ENCODE measurements around the gene EVI5L. TPM values are rescaled to one million over a fixed set of nuclear protein-coding genes. Genes with fewer than 3 reads are reported as not detected.
A peak's percentile ranks its signal among the peaks of the same experiment; 100 is the strongest.

The EVI5L gene
- total and polyA plus RNA-seq, 2 of the 8 experiments (the other 6 are each of a cell fraction or from before 2014, with no cell fraction given) = 7.2 to 11.0 TPM

- Histone ChIP-seq H3K14ac (ENCODE audit: insufficient read length) (no peak overlapping the region), H4K91ac (replicated peaks; ENCODE audit: insufficient read length, low read length) (no peak overlapping the region), H3K4me3 (ENCODE audit: extremely low read depth in 1 of 4, insufficient read depth in 2 of 4, low read depth in 3 of 4, low read length in 4 of 4) (no peak overlapping the region), H3K23me2 (ENCODE audit: low read depth, low read length) (peaks cover 15% of the 10 kb centered on the region; the same call in 1 of the 2 replicates), H4K8ac (ENCODE audit: extremely low read depth, insufficient read depth, low read length) (no peak overlapping the region; the same call in 1 of the 2 replicates), H3K4me2 (ENCODE audit: insufficient read depth in 1 of 2, low read depth in 2 of 2, low read length in 2 of 2) (no peak overlapping the region), H3K27me3 (replicated peaks in 1 of 4; ENCODE audit: control insufficient read depth in 3 of 4, extremely low read depth in 1 of 4, insufficient read depth in 3 of 4, low read length in 3 of 4) (peaks cover 8 to 33% (median 25%) of the 10 kb centered on the region in 4 experiments), H3K4me1 (replicated peaks in 1 of 4; ENCODE audit: control insufficient read depth in 3 of 4, insufficient read depth in 4 of 4, low read length in 3 of 4) (peaks cover 4 to 32% (median 20%) of the 10 kb centered on the region in 4 experiments; a peak in 6 of 7 replicates), H3K9ac (replicated peaks in 1 of 4; ENCODE audit: extremely low read depth in 1 of 4, low read depth in 3 of 4, low read length in 3 of 4) (no peak overlapping the region), H2AK5ac (ENCODE audit: low read depth, low read length) (0 out of 2 replicates have a peak overlapping the region, but pooled peaks have one; percentile 13), H3K79me1 (ENCODE audit: low read depth, low read length) (no peaks in the 10 kb centered on the region), H2BK20ac (ENCODE audit: low read length) (0 out of 2 replicates have a peak overlapping the region, but pooled peaks have one; percentile 18), H3K56ac (replicated peaks; ENCODE audit: insufficient read length, low read depth, low read length) (no peak overlapping the region), H3K27ac (ENCODE audit: low read depth, low read length) (no peak overlapping the region), H2BK120ac (replicated peaks; ENCODE audit: low read depth, low read length) (no peak overlapping the region), H3K4ac (replicated peaks; ENCODE audit: insufficient read length, low read depth, low read length) (no peak overlapping the region), H3K23ac (ENCODE audit: insufficient read length) (no peak overlapping the region), H2BK15ac (ENCODE audit: low read length) (no peak overlapping the region; the same call in 1 of the 2 replicates), H2BK12ac (ENCODE audit: low read depth, low read length) (0 out of 2 replicates have a peak overlapping the region, but pooled peaks have one; percentile 63), H2BK5ac (ENCODE audit: low read depth, low read length) (no peak overlapping the region), H3K79me2 (ENCODE audit: control insufficient read depth in 1 of 2, insufficient read depth in 2 of 2, low read length in 2 of 2) (no peaks in the 10 kb centered on the region), H2AFZ (ENCODE audit: low read length) (no peak overlapping the region), H3K9me3 (ENCODE audit: insufficient read depth in 2 of 2, low read depth in 1 of 2, low read length in 1 of 2) (no peaks in the 10 kb centered on the region), H4K20me1 (replicated peaks in 1 of 2; ENCODE audit: control insufficient read depth in 1 of 2, insufficient read depth in 2 of 2, low read length in 2 of 2) (peaks cover 0 to 10% of the 10 kb centered on the region in 2 experiments), H4K5ac (ENCODE audit: insufficient read length, low read depth, low read length) (no peak overlapping the region), H3K36me3 (ENCODE audit: control insufficient read depth in 2 of 4, insufficient read depth in 4 of 4, low read length in 3 of 4) (no peaks in the 10 kb centered on the region), H3K18ac (ENCODE audit: extremely low read depth, low read length) (0 out of 2 replicates have a peak overlapping the region, but pooled peaks have one; percentile 24)
- WGBS, 2 experiments (ENCODE audit: extremely low coverage in 1 of 2, insufficient coverage in 1 of 2, insufficient read length in 1 of 2, insufficient replicate concordance in 2 of 2, low coverage in 1 of 2, low lambda C conversion rate in 2 of 2, missing lambda C conversion rate in 1 of 2) = 85% methylated on average over 21 of the region's 22 CpGs; no CpG with 5 or more reads in 1 of the 2 experiments
- DNase-seq (ENCODE audit: low read depth in 1 of 2, low spot score in 2 of 2) (no peak), FAIRE-seq (no peak)
- POLR2A ChIA-PET (ENCODE audit: partially characterized antibody) = interaction anchor here (1.0 to 10.5 kb wide), 6 partner anchors 9 to 59 kb away, joined by 3 to 106 read pairs (median 9); partner anchors contain the start of genes MAP2K7, SNAPC2 and TGFBR3L
- CTCF ChIA-PET (ENCODE audit: partially characterized antibody) = interaction anchor here (0.9 to 11.2 kb wide), 10 partner anchors 9 to 292 kb away, joined by 3 to 112 read pairs (median 5); partner anchors contain the start of genes SNAPC2 and TGFBR3L
- TF ChIP-seq SIN3A (conservative IDR thresholded peaks at IDR 0.05 in 1 of 2, IDR thresholded peaks at IDR 0.05 in 1 of 2; ENCODE audit: low read depth in 1 of 2, low read length in 2 of 2) (no peak), TBP (IDR thresholded peaks at IDR 0.05; ENCODE audit: low read depth, low read length) (no peak), GABPA (IDR thresholded peaks at IDR 0.05; ENCODE audit: borderline replicate concordance, insufficient read depth, low read length) (no peak), PHF8 (conservative IDR thresholded peaks at IDR 0.05; ENCODE audit: low read depth, low read length) (no peak), SP1 (IDR thresholded peaks at IDR 0.05; ENCODE audit: low read depth, low read length) (no peak), CREB1 (IDR thresholded peaks at IDR 0.05) (no peak), YY1 (IDR thresholded peaks at IDR 0.05; ENCODE audit: low read depth, low read length) (no peak), JUND (IDR thresholded peaks at IDR 0.05; ENCODE audit: low read length) (no peak), TCF12 (IDR thresholded peaks at IDR 0.05; ENCODE audit: low read depth, low read length) (no peak), NANOG (IDR thresholded peaks at IDR 0.05; ENCODE audit: insufficient read depth, low read depth, low read length, poor library complexity, severe bottlenecking) (no peak), POU5F1 (IDR thresholded peaks at IDR 0.05; ENCODE audit: low read depth, low read length) (no peak)
These were observed 30.1 kb downstream of the EVI5L start for GRCh38 chr19:7859831-7860713.
